HepG2 (cell line): ENCODE results near the gene DUSP15. TPM values are rescaled to one million over a fixed set of nuclear protein-coding genes. Genes with fewer than 3 reads are reported as not detected.
A peak's percentile ranks its signal among the peaks of the same experiment; 100 is the strongest.

ENCODE experiments used
- AKNA ChIP-seq: sonication (generic); formaldehyde crosslinking; IDR thresholded peaks from 2 replicates; pipeline ENCODE4 v1.4.0; 2020; ENCODE audit warnings: missing genetic modification reagents, borderline replicate concordance
- BHLHE40 ChIP-seq: IDR thresholded peaks from 2 replicates; pipeline ENCODE4 v1.6.1; 2011; ENCODE audit warnings: low read length, improper control_type of control experiment
- FLYWCH1 ChIP-seq: sonication (generic); formaldehyde crosslinking; IDR thresholded peaks from 2 replicates; pipeline ENCODE4 v1.8.1; 2023; ENCODE audit warnings: mild to moderate bottlenecking, missing genetic modification reagents
- FOSL1 ChIP-seq: sonication (generic); formaldehyde crosslinking; IDR thresholded peaks from 2 replicates; pipeline ENCODE4 v1.9.0; 2021; ENCODE audit warnings: missing genetic modification reagents, borderline replicate concordance
- GABPA ChIP-seq, 2 experiments: IDR thresholded peaks; 2 replicates each; pipeline ENCODE4 v1.6.1; 2011 to 2016; ENCODE audit warnings: low read depth in 2 of 2, low read length in 1 of 2, missing biosample characterization in 1 of 2, missing genetic modification characterization in 1 of 2
- GZF1 ChIP-seq: sonication (generic); formaldehyde crosslinking; IDR thresholded peaks from 2 replicates; pipeline ENCODE4 v1.5.1; 2020; ENCODE audit warnings: mild to moderate bottlenecking, missing genetic modification reagents
- HNF1A ChIP-seq, 2 experiments: sonication (generic) in 1 of 2; formaldehyde crosslinking in 1 of 2; IDR thresholded peaks; 2 replicates each; pipeline versions ENCODE4 v1.4.0 to v1.6.1; 2016 to 2020; ENCODE audit warnings: borderline replicate concordance in 1 of 2, low read depth in 1 of 2, mild to moderate bottlenecking in 1 of 2, missing genetic modification reagents in 1 of 2
- HNF4A ChIP-seq: sonication (generic); formaldehyde crosslinking; IDR thresholded peaks from 2 replicates; pipeline ENCODE4 v1.4.0; 2020; ENCODE audit warnings: missing genetic modification reagents
- MED13 ChIP-seq: sonication (generic); formaldehyde crosslinking; IDR thresholded peaks from 2 replicates; pipeline ENCODE4 v1.5.0; 2020; ENCODE audit warnings: missing genetic modification reagents
- NR1H2 ChIP-seq: sonication (generic); formaldehyde crosslinking; IDR thresholded peaks from 2 replicates; pipeline ENCODE4 v1.8.1; 2022; ENCODE audit warnings: low read depth, missing genetic modification reagents, borderline replicate concordance
- POLR2AphosphoS5 ChIP-seq: IDR thresholded peaks from 2 replicates; pipeline ENCODE4 v1.6.1; 2012; ENCODE audit warnings: low read depth, low read length
- ZKSCAN5 ChIP-seq: sonication (generic); formaldehyde crosslinking; IDR thresholded peaks from 2 replicates; pipeline ENCODE4 v1.5.1; 2020; ENCODE audit warnings: mild to moderate bottlenecking, missing genetic modification reagents
- ZNF33B ChIP-seq: sonication (generic); formaldehyde crosslinking; IDR thresholded peaks from 2 replicates; pipeline ENCODE4 v1.5.1; 2020; ENCODE audit warnings: mild to moderate bottlenecking, missing genetic modification reagents
- ZNF460 ChIP-seq: sonication (generic); formaldehyde crosslinking; IDR thresholded peaks from 2 replicates; pipeline ENCODE4 v1.5.1; 2020; ENCODE audit warnings: missing genetic modification reagents, mild to moderate bottlenecking, borderline replicate concordance
- ZNF615 ChIP-seq: sonication (generic); formaldehyde crosslinking; IDR thresholded peaks from 2 replicates; pipeline ENCODE4 v1.5.0; 2020; ENCODE audit warnings: mild to moderate bottlenecking, missing genetic modification reagents, borderline replicate concordance
- ZNF639 ChIP-seq: conservative IDR thresholded peaks from 2 replicates; pipeline ENCODE4 v1.6.1; 2018; ENCODE audit warnings: missing genetic modification reagents
- ZNF7 ChIP-seq: IDR thresholded peaks from 2 replicates; pipeline ENCODE4 v1.6.1; 2016; ENCODE audit warnings: missing biosample characterization, missing genetic modification reagents
- polyA plus RNA-seq, 8 experiments: library from polyadenylated mRNA; depleted of rRNA in 3 of 8; stranded (reverse) in 7 of 8; unstranded in 1 of 8; fragments of >200 nt; fragmentation: Illumina TruSeq in 4 of 8; extraction: Trizol in 4 of 8; gene quantifications; 2 replicates each; pipeline versions ENCODE4 v1.2.1 to v1.2.3, GENCODE V29; 2011 to 2016; ENCODE audit warnings: low read depth in 4 of 8, missing spikeins in 1 of 8, mixed read lengths in 1 of 8; ENCODE audit not compliant: insufficient read depth in 1 of 8
- total RNA-seq, 5 experiments: library from RNA; depleted of rRNA; stranded (reverse); fragments of >200 nt; fragmentation: Illumina TruSeq; extraction: Trizol; gene quantifications; 2 replicates each; pipeline ENCODE4 v1.2.3, GENCODE V29; 2016; ENCODE audit warnings: low read depth in 1 of 5

DUSP15 gene
- total and polyA plus RNA-seq, 2 of the 13 experiments (the other 11 are each of a cell fraction or from before 2014, with no cell fraction given): 0.17 to 0.93 TPM

- no peak for TF ChIP-seq HNF1A (IDR thresholded peaks at IDR 0.05; ENCODE audit: low read depth)
- TF ChIP-seq HNF1A (CRISPR knock-in tag; IDR thresholded peaks at IDR 0.05; ENCODE audit: borderline replicate concordance): no peak
- TF ChIP-seq HNF4A (CRISPR knock-in tag): peak; percentile 41; the same call in 1 of the 2 replicates
- no peak for TF ChIP-seq ZNF33B (CRISPR knock-in tag)
- TF ChIP-seq ZNF639 (CRISPR knock-in tag): no peak
- no peak for TF ChIP-seq AKNA (CRISPR knock-in tag)
- TF ChIP-seq ZKSCAN5: no peak
- no peak for TF ChIP-seq ZNF7
- 0 out of 2 replicates have a peak, but pooled peaks have one; percentile 30 for TF ChIP-seq NR1H2 (CRISPR knock-in tag)
- TF ChIP-seq GABPA (IDR thresholded peaks at IDR 0.05; ENCODE audit: low read depth, low read length): no peak
- TF ChIP-seq GABPA (CRISPR knock-in tag; IDR thresholded peaks at IDR 0.05; ENCODE audit: low read depth): no peak
- no peak for TF ChIP-seq FOSL1
- TF ChIP-seq BHLHE40: 0 out of 2 replicates have a peak, but pooled peaks have one; percentile 9
- TF ChIP-seq MED13 (CRISPR knock-in tag): 0 out of 2 replicates have a peak, but pooled peaks have one; percentile 18
- TF ChIP-seq ZNF615 (CRISPR knock-in tag): 0 out of 2 replicates have a peak, but pooled peaks have one; percentile 33
- no peak for TF ChIP-seq GZF1 (CRISPR knock-in tag)
- no peak for TF ChIP-seq ZNF460 (CRISPR knock-in tag)
- no peak for TF ChIP-seq POLR2AphosphoS5
- no peak for TF ChIP-seq FLYWCH1 (CRISPR knock-in tag)
Observed at GRCh38 chr20:31861385-31862156, 8.8 kb downstream of the DUSP15 start (continued).
